G401.6 (cell line): ENCODE results near the gene RAB6D.
"Not testable (repeated sequence)": the region's sequence is repeated elsewhere in the genome, so short reads cannot be mapped to it uniquely, and the experiment has no call there.

ENCODE experiments used
- FAIRE-seq: peaks from 2 replicates; lab custom pipeline; 2012; peaks lifted over from hg19 to GRCh38; lab: Jason Lieb, UNC

Gene RAB6D

GRCh38 chr2:131365452-131365851 is 1.5 kb upstream of the RAB6D start:
- FAIRE-seq = no peak

DNA sequence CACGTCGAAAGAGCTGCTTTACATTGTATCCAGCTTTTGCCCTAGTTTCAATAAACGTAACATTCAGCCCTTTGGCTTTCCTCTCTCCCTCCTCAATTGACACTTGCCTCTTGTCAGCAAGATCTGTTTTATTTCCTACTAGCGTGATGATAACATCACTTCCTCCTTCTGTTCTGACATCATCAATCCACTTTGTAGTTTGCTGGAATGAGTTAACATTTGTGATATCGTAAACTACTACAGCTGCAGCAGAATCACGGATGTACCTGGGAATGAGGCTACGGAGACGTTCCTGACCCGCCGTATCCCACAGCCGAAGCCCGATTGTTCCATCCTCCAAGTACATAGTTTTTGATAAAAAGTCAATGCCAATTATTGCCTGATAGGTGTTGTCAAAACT is 755 bp downstream of the RAB6D start:
- not testable (repeated sequence) for FAIRE-seq

DNA sequence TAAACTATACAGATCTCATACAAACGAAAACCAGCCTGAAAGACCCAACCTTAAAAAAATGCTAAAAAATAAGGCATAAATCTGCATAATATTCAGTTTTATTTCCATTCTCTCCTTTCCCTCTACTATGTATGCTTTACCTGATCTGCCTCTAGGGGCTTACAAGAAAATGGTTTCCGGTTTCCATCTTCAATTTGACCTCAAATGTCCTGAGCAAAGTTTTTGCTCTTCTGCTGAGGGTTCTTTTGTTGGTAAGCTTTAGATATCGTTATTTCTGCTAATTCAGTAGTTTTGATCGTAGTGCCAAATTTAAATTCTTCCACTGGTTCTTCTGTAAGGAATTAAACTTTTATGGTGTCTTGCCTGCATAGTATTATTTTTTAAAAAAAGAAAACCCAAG is 2.2 kb downstream of the RAB6D start:
- not testable (repeated sequence) for FAIRE-seq

DNA sequence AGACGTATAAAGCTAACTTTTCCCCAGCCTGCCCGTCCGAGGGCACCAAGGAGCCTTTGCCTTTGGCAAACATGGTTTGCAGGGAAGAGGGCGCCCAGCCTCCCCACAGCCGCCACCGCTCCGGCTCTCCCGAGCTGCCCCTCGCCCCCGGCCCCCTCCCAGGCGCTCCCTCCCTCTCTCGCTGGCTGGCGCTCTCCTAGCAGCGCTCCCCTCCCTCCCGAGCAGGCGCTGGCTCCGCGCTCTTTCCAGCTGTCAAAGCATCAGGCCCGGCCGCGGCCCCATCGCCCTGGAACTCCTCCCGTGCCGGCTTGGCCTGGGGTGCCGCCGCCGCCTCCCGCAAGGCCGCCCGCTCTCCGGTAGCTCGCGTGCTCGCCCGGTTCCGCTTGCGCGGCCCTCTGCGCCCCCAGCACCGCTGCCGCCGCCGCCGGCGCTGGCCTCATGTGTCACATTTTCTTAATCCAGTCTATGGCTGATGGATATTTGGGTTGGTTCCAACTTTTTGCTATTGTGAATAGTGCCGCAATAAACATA is 10.7 kb downstream of the RAB6D start:
- not testable (repeated sequence) for FAIRE-seq

GRCh38 chr2:131349021-131349420 is 14.9 kb downstream of the RAB6D start:
- FAIRE-seq = no peak

- FAIRE-seq = not testable (repeated sequence)
Observed at GRCh38 chr2:131347035-131347434, 16.9 kb downstream of the RAB6D start.

- not testable (repeated sequence) for FAIRE-seq
Observed at GRCh38 chr2:131339307-131339706, 24.7 kb downstream of the RAB6D start.

DNA sequence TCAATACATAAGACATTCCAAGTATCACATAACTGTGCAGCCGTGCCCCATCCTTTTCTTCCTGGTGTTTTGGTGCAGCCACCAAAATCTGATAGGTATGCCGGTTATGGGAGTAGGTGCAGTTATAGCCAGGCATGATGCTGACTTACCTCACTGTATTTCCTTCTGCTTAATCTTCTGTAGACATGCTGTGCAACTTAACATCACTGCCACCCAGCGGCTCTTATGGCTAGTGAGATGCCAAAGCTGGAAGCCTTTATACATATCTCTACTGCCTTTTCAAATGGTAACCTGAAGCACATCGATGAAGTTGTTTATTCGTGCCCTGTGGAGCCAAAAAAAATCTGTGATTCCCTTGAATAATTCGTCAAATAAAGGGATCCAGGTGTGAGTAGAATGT is 28.6 kb downstream of the RAB6D start:
- not testable (repeated sequence) for FAIRE-seq

DNA sequence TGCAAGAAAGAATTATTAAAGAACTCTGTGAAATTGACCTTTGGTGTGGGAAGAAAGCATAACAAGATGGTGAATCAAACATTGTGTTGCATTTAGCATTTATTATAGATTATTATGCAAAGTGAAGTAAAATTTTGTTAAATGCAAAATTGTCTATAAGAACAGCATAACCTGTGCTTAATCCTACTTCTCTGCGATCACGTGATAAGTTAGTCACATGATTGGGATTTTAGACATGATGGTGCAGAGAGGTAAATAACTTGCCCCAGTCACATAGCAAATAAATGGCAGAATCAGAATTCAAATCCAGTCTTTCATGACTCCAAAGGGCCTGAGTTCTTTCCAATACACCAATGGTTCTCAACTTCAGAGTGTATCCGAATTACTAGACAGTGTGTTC is 31.3 kb downstream of the RAB6D start:
- FAIRE-seq = not testable (repeated sequence)

DNA sequence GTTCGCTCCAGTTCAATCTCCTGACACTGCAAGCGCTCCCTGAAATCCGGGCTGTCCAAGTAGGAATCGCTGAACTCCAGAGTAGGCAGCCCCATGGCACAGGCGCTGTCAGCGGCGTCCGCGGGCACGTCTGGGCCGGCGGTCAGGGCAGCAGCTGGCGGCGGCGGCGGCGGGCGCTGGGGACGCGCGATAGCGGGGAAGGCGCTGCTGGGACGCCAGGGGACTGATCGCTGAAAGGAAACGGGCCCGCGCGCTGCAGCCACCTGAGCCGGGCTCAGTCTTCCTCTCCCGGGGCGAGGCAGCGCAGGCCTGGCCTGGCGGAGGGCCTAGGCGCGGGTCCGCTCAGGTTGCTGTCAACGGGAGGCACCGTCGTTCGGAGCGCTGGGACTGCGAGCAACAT is 33.0 kb downstream of the RAB6D start:
- not testable (repeated sequence) for FAIRE-seq

DNA sequence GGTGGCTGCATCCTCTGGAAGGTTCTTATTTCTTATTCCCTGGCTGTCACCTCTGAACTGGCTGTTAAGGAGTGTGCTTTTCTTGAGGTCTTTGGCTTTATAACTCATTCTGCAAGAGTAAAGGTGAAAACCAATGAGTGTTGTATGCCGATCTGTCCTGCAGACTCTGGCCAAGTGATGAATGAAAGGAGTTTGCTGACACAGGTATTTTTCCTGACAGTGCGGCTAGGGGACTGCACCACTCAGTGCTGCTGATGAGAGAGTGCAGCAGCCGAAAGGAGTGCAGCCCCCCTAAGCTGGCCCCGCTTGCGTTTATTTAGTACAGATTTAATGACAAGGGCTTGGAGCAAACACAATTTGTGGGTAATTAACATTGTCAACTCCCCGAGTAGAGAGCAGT is 41.8 kb downstream of the RAB6D start:
- FAIRE-seq = no peak

GRCh38 chr2:131321344-131321743 is 42.6 kb downstream of the RAB6D start:
- not testable (repeated sequence) for FAIRE-seq

GRCh38 chr2:131311001-131311400 is 53.0 kb downstream of the RAB6D start:
- not testable (repeated sequence) for FAIRE-seq
